ENCODE results near the gene NME1.
A peak's percentile ranks its signal among the peaks of the same experiment; 100 is the strongest.

The NME1 gene

DNA sequence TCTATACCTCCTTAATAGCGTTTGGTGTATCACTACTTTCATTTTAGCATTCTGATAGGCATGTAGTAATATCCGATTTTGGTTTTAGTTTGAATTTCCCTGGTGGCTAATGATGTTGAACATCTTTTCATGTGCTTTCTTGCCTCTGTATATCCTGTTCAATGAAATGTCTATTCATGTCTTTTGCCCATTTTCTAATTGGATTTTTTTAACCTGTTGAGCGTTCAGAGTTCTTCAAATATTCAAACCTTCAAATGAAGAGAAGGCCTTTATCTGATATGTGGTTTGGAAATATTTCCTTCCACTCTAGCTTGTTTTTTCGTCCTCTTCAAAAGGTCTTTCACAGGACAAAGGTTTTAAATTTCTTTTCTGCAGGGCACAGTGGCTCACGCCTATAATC is 2.4 kb upstream of the NME1 start:
- no peak overlapping the region for H2AFZ ChIP-seq (ENCODE audit: low read depth, low read length)
- no peak overlapping the region for H3K4me2 ChIP-seq (ENCODE audit: low read length)

DNA sequence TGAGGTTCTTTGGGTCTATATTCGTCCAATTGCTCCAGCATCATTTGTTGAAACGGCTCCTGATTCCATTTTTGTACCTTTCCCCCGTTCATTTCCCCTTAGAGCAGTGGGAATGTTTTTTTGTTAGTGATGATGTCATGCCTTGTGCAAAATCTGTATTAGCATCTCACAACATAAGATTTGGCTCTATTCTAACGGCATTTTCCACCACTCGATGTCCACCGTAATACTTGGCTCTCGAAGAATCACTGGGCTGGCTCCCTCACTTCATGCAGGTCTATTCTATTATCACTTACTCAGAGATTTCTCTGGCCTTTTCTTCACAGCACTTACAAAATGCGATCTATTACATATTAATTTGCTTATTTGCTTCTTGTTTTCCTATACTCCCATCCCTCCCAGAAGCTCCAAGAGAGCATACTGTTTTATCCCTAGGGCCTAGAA is 571 bp upstream of the NME1 start:
- Histone ChIP-seq H3K4me2 (ENCODE audit: low read length) (peak overlapping the region; percentile 82), H3K9ac (ENCODE audit: low read length) (peak overlapping the region; percentile 75), H3K9me3 (ENCODE audit: insufficient read depth, low read length) (no peaks in the 10 kb centered on the region), H3K79me2 (ENCODE audit: low read length) (peaks cover 45% of the 10 kb centered on the region), H3K27ac (ENCODE audit: low read length) (peak overlapping the region; percentile 65), H4K20me1 (ENCODE audit: insufficient read depth, low read length) (no peaks in the 10 kb centered on the region), H3K4me3 (ENCODE audit: low read length) (peak overlapping the region; percentile 83), H3K4me1 (ENCODE audit: low read length) (peaks cover 22% of the 10 kb centered on the region), H3K36me3 (replicated peaks; ENCODE audit: low read depth, low read length) (peaks cover 17% of the 10 kb centered on the region), H2AFZ (ENCODE audit: low read depth, low read length) (peak overlapping the region; percentile 97), H3K27me3 (ENCODE audit: low read depth, low read length) (no peaks in the 10 kb centered on the region)
- TF ChIP-seq, protein P1, sequence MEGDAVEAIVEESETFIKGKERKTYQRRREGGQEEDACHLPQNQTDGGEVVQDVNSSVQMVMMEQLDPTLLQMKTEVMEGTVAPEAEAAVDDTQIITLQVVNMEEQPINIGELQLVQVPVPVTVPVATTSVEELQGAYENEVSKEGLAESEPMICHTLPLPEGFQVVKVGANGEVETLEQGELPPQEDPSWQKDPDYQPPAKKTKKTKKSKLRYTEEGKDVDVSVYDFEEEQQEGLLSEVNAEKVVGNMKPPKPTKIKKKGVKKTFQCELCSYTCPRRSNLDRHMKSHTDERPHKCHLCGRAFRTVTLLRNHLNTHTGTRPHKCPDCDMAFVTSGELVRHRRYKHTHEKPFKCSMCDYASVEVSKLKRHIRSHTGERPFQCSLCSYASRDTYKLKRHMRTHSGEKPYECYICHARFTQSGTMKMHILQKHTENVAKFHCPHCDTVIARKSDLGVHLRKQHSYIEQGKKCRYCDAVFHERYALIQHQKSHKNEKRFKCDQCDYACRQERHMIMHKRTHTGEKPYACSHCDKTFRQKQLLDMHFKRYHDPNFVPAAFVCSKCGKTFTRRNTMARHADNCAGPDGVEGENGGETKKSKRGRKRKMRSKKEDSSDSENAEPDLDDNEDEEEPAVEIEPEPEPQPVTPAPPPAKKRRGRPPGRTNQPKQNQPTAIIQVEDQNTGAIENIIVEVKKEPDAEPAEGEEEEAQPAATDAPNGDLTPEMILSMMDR (IDR thresholded peaks at IDR 0.05; ENCODE audit: low read depth, low read length) = no peak

More for the DNA sequence above, 2.4 kb upstream of the NME1 start:
- Histone ChIP-seq H3K27ac (ENCODE audit: low read length) (no peak overlapping the region), H4K20me1 (ENCODE audit: insufficient read depth, low read length) (no peaks in the 10 kb centered on the region), H3K4me1 (ENCODE audit: low read length) (peaks cover 27% of the 10 kb centered on the region), H3K36me3 (replicated peaks; ENCODE audit: low read depth, low read length) (peaks cover 6% of the 10 kb centered on the region), H3K9me3 (ENCODE audit: insufficient read depth, low read length) (no peaks in the 10 kb centered on the region), H3K4me3 (ENCODE audit: low read length) (no peak overlapping the region), H3K9ac (ENCODE audit: low read length) (no peak overlapping the region), H3K79me2 (ENCODE audit: low read length) (peaks cover 26% of the 10 kb centered on the region), H3K27me3 (ENCODE audit: low read depth, low read length) (no peaks in the 10 kb centered on the region)
- TF ChIP-seq EZH2phosphoT487 (IDR thresholded peaks at IDR 0.05; ENCODE audit: low read depth) = no peak
- TF ChIP-seq, protein P1 (IDR thresholded peaks at IDR 0.05; ENCODE audit: low read depth, low read length) = no peak

DNA sequence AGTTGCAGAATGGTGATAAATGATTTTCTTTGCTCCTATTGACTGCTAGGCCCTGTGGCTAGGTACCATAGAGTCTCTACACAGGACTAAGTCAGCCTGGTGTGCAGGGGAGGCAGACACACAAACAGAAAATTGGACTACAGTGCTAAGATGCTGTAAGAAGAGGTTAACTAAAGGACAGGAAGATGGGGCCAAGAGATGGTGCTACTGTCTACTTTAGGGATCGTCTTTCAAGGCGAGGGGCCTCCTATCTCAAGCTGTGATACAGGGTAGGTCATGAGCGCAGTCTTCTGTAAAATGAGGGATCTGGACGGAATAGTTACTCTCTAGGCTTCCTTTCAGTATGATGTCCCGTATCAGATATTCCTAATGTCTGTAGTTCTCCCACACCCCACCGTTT is 817 bp downstream of the NME1 start:
- H3K9ac ChIP-seq (ENCODE audit: low read length) = peak overlapping the region; percentile 85
- peak overlapping the region; percentile 94 for H3K4me3 ChIP-seq (ENCODE audit: low read length)
- peaks cover 19% of the 10 kb centered on the region for H3K4me1 ChIP-seq (ENCODE audit: low read length)
- H3K79me2 ChIP-seq (ENCODE audit: low read length) = peaks cover 59% of the 10 kb centered on the region
- H3K9me3 ChIP-seq (ENCODE audit: insufficient read depth, low read length) = no peaks in the 10 kb centered on the region
- peak overlapping the region; percentile 61 for H3K27ac ChIP-seq (ENCODE audit: low read length)
- no peaks in the 10 kb centered on the region for H4K20me1 ChIP-seq (ENCODE audit: insufficient read depth, low read length)
- TF ChIP-seq, protein P1 (IDR thresholded peaks at IDR 0.05; ENCODE audit: low read depth, low read length) = no peak
- TF ChIP-seq EZH2phosphoT487 (IDR thresholded peaks at IDR 0.05; ENCODE audit: low read depth) = no peak
- no peak overlapping the region for H2AFZ ChIP-seq (ENCODE audit: low read depth, low read length)
- H3K27me3 ChIP-seq (ENCODE audit: low read depth, low read length) = no peaks in the 10 kb centered on the region
- H3K36me3 ChIP-seq (replicated peaks; ENCODE audit: low read depth, low read length) = peaks cover 21% of the 10 kb centered on the region
- peak overlapping the region; percentile 95 for H3K4me2 ChIP-seq (ENCODE audit: low read length)

DNA sequence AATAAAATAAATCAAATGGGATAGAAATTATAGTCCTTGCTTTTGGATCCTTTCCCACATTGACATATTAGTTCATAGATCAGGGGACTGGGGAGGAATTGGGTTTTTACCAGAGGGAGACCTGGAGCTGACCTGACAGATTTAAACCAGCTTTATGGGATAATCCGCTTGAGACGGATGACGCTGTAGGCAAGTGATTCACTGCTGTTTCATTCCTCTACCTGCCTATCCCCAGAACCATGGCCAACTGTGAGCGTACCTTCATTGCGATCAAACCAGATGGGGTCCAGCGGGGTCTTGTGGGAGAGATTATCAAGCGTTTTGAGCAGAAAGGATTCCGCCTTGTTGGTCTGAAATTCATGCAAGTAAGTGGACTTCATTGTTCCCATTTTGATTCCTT is 2.1 kb downstream of the NME1 start:
- Histone ChIP-seq H3K9me3 (ENCODE audit: insufficient read depth, low read length) (no peaks in the 10 kb centered on the region), H4K20me1 (ENCODE audit: insufficient read depth, low read length) (no peaks in the 10 kb centered on the region), H3K4me2 (ENCODE audit: low read length) (0 out of 2 replicates have a peak overlapping the region, but pooled peaks have one; percentile 95), H3K79me2 (ENCODE audit: low read length) (peaks cover 68% of the 10 kb centered on the region), H3K27ac (ENCODE audit: low read length) (no peak overlapping the region), H3K27me3 (ENCODE audit: low read depth, low read length) (no peaks in the 10 kb centered on the region), H3K36me3 (replicated peaks; ENCODE audit: low read depth, low read length) (peaks cover 29% of the 10 kb centered on the region), H3K9ac (ENCODE audit: low read length) (no peak overlapping the region), H2AFZ (ENCODE audit: low read depth, low read length) (no peak overlapping the region), H3K4me3 (ENCODE audit: low read length) (peak overlapping the region; percentile 94; the same call in 1 of the 2 replicates), H3K4me1 (ENCODE audit: low read length) (peaks cover 19% of the 10 kb centered on the region)
- no peak for TF ChIP-seq EZH2phosphoT487 (IDR thresholded peaks at IDR 0.05; ENCODE audit: low read depth)
- TF ChIP-seq, protein P1 (IDR thresholded peaks at IDR 0.05; ENCODE audit: low read depth, low read length) = no peak
